ENCODE measurements around the gene MYO1F.
"Not testable (repeated sequence)": the region's sequence is repeated elsewhere in the genome, so short reads cannot be mapped to it uniquely, and the experiment has no call there.

Gene MYO1F

GRCh38 chr19:8561075-8561764 lies 16.0 kb downstream of the MYO1F start:
- Mint-ChIP-seq H3K4me1 (ENCODE audit: low read depth) (peaks cover 20% of the 10 kb centered on the region), H3K27me3 (no peaks in the 10 kb centered on the region), H3K4me3 (no peak overlapping the region), H3K36me3 (no peaks in the 10 kb centered on the region), H3K9me3 (ENCODE audit: low read depth) (no peaks in the 10 kb centered on the region), H3K27ac (no peak overlapping the region)

GRCh38 chr19:8558325-8558724 lies 18.9 kb downstream of the MYO1F start:
- no peak overlapping the region for H3K4me3 Mint-ChIP-seq
- no peaks in the 10 kb centered on the region for H3K27me3 Mint-ChIP-seq
- no peaks in the 10 kb centered on the region for H3K9me3 Mint-ChIP-seq (ENCODE audit: low read depth)
- H3K27ac Mint-ChIP-seq = peak overlapping the region; percentile 51
- H3K4me1 Mint-ChIP-seq (ENCODE audit: low read depth) = peaks cover 13% of the 10 kb centered on the region
- H3K36me3 Mint-ChIP-seq = no peaks in the 10 kb centered on the region

- peaks cover 13% of the 10 kb centered on the region for H3K4me1 Mint-ChIP-seq (ENCODE audit: low read depth)
- H3K4me3 Mint-ChIP-seq = no peak overlapping the region
- no peaks in the 10 kb centered on the region for H3K9me3 Mint-ChIP-seq (ENCODE audit: low read depth)
Observed at GRCh38 chr19:8557642-8558238, 19.5 kb downstream of the MYO1F start.

GRCh38 chr19:8553729-8554128 lies 23.5 kb downstream of the MYO1F start:
- not testable (repeated sequence) for H3K27ac Mint-ChIP-seq; H3K36me3 Mint-ChIP-seq; H3K4me1 Mint-ChIP-seq (ENCODE audit: low read depth); H3K4me3 Mint-ChIP-seq; H3K9me3 Mint-ChIP-seq (ENCODE audit: low read depth); H3K27me3 Mint-ChIP-seq

More at GRCh38 chr19:8557642-8558238, 19.5 kb downstream of the MYO1F start:
- Mint-ChIP-seq H3K36me3 (peaks cover 1% of the 10 kb centered on the region), H3K27ac (peak overlapping the region; percentile 54), H3K27me3 (no peaks in the 10 kb centered on the region)

GRCh38 chr19:8552810-8553209 lies 24.4 kb downstream of the MYO1F start:
- Mint-ChIP-seq H3K36me3 (peaks cover 4% of the 10 kb centered on the region), H3K4me3 (no peak overlapping the region), H3K27ac (no peak overlapping the region), H3K9me3 (ENCODE audit: low read depth) (no peaks in the 10 kb centered on the region), H3K4me1 (ENCODE audit: low read depth) (peaks cover 2% of the 10 kb centered on the region), H3K27me3 (no peaks in the 10 kb centered on the region)

GRCh38 chr19:8550070-8550469 lies 27.2 kb downstream of the MYO1F start:
- H3K27ac Mint-ChIP-seq = no peak overlapping the region
- peaks cover 4% of the 10 kb centered on the region for H3K36me3 Mint-ChIP-seq
- H3K4me1 Mint-ChIP-seq (ENCODE audit: low read depth) = no peaks in the 10 kb centered on the region
- H3K27me3 Mint-ChIP-seq = no peaks in the 10 kb centered on the region
- H3K4me3 Mint-ChIP-seq = no peak overlapping the region
- H3K9me3 Mint-ChIP-seq (ENCODE audit: low read depth) = no peaks in the 10 kb centered on the region

- Mint-ChIP-seq H3K4me3 (no peak overlapping the region), H3K36me3 (no peaks in the 10 kb centered on the region), H3K4me1 (ENCODE audit: low read depth) (no peaks in the 10 kb centered on the region), H3K27ac (no peak overlapping the region), H3K9me3 (ENCODE audit: low read depth) (no peaks in the 10 kb centered on the region), H3K27me3 (no peaks in the 10 kb centered on the region)
Observed at GRCh38 chr19:8545743-8546142, 31.5 kb downstream of the MYO1F start.

- Mint-ChIP-seq H3K9me3 (ENCODE audit: low read depth) (no peaks in the 10 kb centered on the region), H3K36me3 (no peaks in the 10 kb centered on the region), H3K27me3 (no peaks in the 10 kb centered on the region), H3K4me1 (ENCODE audit: low read depth) (no peaks in the 10 kb centered on the region), H3K4me3 (no peak overlapping the region), H3K27ac (no peak overlapping the region)
Observed at GRCh38 chr19:8544168-8544567, 33.1 kb downstream of the MYO1F start.

GRCh38 chr19:8539621-8540149 lies 37.6 kb downstream of the MYO1F start:
- H3K27ac Mint-ChIP-seq = no peak overlapping the region
- no peaks in the 10 kb centered on the region for H3K27me3 Mint-ChIP-seq
- H3K4me1 Mint-ChIP-seq (ENCODE audit: low read depth) = no peaks in the 10 kb centered on the region
- no peaks in the 10 kb centered on the region for H3K9me3 Mint-ChIP-seq (ENCODE audit: low read depth)
- no peaks in the 10 kb centered on the region for H3K36me3 Mint-ChIP-seq
- H3K4me3 Mint-ChIP-seq = no peak overlapping the region

GRCh38 chr19:8537099-8537498 lies 40.1 kb downstream of the MYO1F start:
- Mint-ChIP-seq H3K4me3 (no peak overlapping the region), H3K9me3 (ENCODE audit: low read depth) (no peaks in the 10 kb centered on the region), H3K4me1 (ENCODE audit: low read depth) (no peaks in the 10 kb centered on the region), H3K27ac (no peak overlapping the region), H3K27me3 (no peaks in the 10 kb centered on the region), H3K36me3 (no peaks in the 10 kb centered on the region)

GRCh38 chr19:8536282-8536681 lies 41.0 kb downstream of the MYO1F start:
- no peak overlapping the region for H3K27ac Mint-ChIP-seq
- H3K9me3 Mint-ChIP-seq (ENCODE audit: low read depth) = no peaks in the 10 kb centered on the region
- no peaks in the 10 kb centered on the region for H3K36me3 Mint-ChIP-seq
- H3K27me3 Mint-ChIP-seq = no peaks in the 10 kb centered on the region
- H3K4me1 Mint-ChIP-seq (ENCODE audit: low read depth) = no peaks in the 10 kb centered on the region
- H3K4me3 Mint-ChIP-seq = no peak overlapping the region

GRCh38 chr19:8532225-8532624 lies 45.0 kb downstream of the MYO1F start:
- Mint-ChIP-seq H3K36me3 (peaks cover 3% of the 10 kb centered on the region), H3K27me3 (no peaks in the 10 kb centered on the region), H3K9me3 (ENCODE audit: low read depth) (no peaks in the 10 kb centered on the region), H3K4me1 (ENCODE audit: low read depth) (peaks cover 8% of the 10 kb centered on the region), H3K27ac (no peak overlapping the region), H3K4me3 (no peak overlapping the region)

GRCh38 chr19:8531470-8531869 lies 45.8 kb downstream of the MYO1F start:
- no peak overlapping the region for H3K27ac Mint-ChIP-seq

GRCh38 chr19:8530061-8530679 lies 47.1 kb downstream of the MYO1F start:
- H3K36me3 Mint-ChIP-seq = peaks cover 3% of the 10 kb centered on the region
- no peak overlapping the region for H3K4me3 Mint-ChIP-seq
- H3K4me1 Mint-ChIP-seq (ENCODE audit: low read depth) = peaks cover 8% of the 10 kb centered on the region
- no peaks in the 10 kb centered on the region for H3K9me3 Mint-ChIP-seq (ENCODE audit: low read depth)
- H3K27me3 Mint-ChIP-seq = no peaks in the 10 kb centered on the region
- no peak overlapping the region for H3K27ac Mint-ChIP-seq

More at GRCh38 chr19:8531470-8531869, 45.8 kb downstream of the MYO1F start:
- peaks cover 3% of the 10 kb centered on the region for H3K36me3 Mint-ChIP-seq
- H3K27me3 Mint-ChIP-seq = no peaks in the 10 kb centered on the region
- no peaks in the 10 kb centered on the region for H3K9me3 Mint-ChIP-seq (ENCODE audit: low read depth)
- peaks cover 8% of the 10 kb centered on the region for H3K4me1 Mint-ChIP-seq (ENCODE audit: low read depth)
- no peak overlapping the region for H3K4me3 Mint-ChIP-seq

GRCh38 chr19:8529369-8530006 lies 47.8 kb downstream of the MYO1F start:
- Mint-ChIP-seq H3K4me3 (no peak overlapping the region), H3K27ac (no peak overlapping the region), H3K27me3 (no peaks in the 10 kb centered on the region), H3K36me3 (peaks cover 3% of the 10 kb centered on the region), H3K4me1 (ENCODE audit: low read depth) (peaks cover 8% of the 10 kb centered on the region), H3K9me3 (ENCODE audit: low read depth) (no peaks in the 10 kb centered on the region)

Measured in activated naive CD8-positive, alpha-beta T cell (primary cell).